SK-MEL-5 (cell line): ENCODE data around the gene SLC25A11. TPM values are rescaled to one million over a fixed set of nuclear protein-coding genes. Genes with fewer than 3 reads are reported as not detected.
A peak's percentile ranks its signal among the peaks of the same experiment; 100 is the strongest.

Experiments
- DNase-seq: peaks from one replicate; pipeline ENCODE4 v3.0.0-alpha.2; 2016; ENCODE audit warnings: low read depth, low spot score
- in situ Hi-C: cut with HindIII; loops from 2 replicates; pipeline ENCODE4 v1.10.0; 2016; ENCODE audit warnings: low sequenced_read_pairs, high pct_unique_total_duplicates, low pct_unique_long_range_greater_than_20kb
- total RNA-seq: library from RNA; depleted of rRNA; stranded (reverse); fragments of >200 nt; shearing (Covaris generic); gene quantifications from 2 replicates; pipeline ENCODE4 v1.2.3, GENCODE V29; 2014

SLC25A11 gene
- total RNA-seq, 1 experiment from 2014 or later, result 115 TPM

DNA sequence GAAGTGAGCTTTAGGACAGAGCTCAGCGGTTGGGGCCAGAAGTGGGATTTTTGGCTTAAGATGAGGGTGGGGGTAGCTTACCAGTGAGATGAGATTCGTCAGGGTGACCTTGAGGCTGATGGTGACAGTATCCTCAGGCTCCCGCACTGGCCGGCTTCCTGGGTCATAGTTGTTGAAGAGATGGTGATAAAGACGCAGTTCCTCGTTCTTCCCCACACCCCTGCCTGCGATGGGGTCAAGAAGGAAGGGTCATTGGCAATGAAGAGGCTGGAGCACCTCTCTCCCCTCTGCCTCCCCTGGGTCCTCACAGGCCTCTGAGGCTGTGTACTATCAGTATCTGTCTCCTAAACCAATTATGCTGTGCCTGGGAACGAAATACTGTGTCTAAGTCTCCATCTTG lies 37.3 kb downstream of the SLC25A11 start:
- no peak for DNase-seq
- in situ Hi-C loops, result no loop called here

DNA sequence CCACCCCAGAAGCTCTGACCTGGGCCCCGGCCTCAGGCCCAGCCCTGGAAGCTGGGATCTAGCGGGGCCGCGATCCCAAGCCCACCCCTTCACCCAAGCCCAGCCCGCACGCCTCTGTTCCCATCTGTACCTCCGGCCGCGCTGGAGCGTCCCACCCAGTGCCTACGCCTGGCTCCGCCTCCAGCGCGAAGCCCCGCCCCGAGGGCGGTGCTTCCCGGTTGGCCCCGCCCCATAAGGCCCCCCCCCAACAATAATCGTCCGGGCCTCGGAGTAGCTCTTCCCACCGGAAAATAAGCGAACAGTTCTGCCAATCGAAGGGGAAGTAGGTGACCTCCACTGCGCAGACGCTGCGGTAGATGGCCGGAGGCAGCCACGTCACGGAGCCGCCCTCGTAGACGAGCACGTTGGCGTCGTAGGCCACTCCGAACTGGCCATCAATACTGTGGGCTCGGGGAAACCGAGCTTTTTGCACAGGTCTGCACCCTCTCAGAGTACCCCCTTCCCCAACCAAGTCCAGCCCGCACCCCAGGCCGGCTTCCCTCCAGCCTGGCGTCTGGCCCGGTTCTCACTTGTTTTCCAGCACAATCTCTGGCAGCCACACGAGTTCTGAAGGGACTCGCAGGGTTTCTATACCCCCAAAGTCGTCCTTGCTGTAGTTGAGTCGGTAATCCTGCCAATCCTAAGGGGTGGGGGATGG lies 38.0 kb downstream of the SLC25A11 start:
- no peak for DNase-seq
- in situ Hi-C loops, result no loop called here

DNA sequence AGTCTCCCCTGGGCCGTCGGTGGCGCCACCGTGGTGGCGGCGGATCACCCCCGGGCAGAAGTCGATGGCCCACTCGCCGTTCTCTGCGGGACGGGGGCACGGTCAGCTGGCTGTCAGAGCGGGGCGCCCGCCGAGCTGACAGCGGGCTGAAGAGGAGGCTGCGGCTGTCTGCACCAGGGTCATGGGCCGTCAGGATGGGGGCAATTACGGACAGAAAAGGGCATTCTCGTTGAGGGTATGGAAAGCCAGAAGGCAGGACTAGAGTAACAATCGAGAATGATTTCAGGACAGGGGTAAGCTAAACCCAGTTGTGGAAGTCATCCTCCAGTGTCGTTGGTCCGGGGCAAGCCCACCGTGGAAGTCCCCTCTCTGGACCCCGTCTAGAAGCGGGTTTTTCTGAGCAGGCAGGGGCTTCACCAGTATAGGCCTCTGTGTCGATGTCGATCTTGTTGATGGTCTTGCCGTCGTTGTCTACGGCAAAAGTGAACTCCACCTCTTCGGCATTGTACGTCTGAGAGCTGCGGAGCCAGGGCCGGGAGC lies 38.7 kb downstream of the SLC25A11 start:
- in situ Hi-C loops, result no loop called here
- DNase-seq, result no peak

DNA sequence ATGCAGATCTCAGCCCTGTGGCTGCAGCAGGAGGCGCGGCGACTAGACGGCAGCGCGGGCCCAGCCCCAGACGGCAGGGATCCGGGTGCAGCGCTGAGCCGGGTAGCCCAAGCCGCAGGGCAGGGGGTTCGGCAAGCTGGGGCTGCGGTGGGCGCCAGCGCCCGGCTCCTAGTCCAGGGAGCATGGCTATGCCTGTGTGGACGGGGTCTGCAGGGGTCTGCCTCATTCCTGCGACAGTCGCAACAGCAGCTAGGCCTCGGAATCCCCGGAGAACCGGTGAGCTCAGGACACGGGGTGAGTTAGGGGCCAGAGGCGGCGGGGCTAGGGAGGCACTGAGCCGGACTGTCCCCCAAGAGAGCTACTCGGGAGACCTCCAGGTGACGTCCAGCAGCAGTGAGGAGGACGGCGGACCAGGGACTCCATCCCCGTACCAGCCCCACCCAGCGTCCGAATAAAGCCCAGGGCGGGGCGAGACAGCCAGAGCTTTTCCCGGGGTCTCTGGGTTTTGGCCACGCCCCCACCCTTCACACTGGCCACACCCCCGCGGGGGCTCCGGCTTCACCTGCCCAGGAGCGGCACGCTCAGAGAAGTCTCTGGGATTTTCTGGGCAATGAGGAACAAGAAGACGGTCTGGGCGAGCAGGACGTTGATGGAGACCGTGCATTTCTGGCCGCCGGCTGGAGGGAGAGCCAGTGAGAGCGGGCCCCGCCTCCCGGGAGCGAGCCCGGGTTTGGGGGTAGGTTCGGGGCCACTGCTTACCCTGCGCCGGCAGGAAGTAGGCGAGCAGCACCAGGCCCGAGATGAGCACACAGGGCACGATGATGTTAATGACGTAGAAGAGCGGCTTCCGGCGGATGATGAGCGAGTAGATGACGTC lies 39.4 kb downstream of the SLC25A11 start:
- in situ Hi-C loops, result no loop called here
- DNase-seq, result no peak

DNA sequence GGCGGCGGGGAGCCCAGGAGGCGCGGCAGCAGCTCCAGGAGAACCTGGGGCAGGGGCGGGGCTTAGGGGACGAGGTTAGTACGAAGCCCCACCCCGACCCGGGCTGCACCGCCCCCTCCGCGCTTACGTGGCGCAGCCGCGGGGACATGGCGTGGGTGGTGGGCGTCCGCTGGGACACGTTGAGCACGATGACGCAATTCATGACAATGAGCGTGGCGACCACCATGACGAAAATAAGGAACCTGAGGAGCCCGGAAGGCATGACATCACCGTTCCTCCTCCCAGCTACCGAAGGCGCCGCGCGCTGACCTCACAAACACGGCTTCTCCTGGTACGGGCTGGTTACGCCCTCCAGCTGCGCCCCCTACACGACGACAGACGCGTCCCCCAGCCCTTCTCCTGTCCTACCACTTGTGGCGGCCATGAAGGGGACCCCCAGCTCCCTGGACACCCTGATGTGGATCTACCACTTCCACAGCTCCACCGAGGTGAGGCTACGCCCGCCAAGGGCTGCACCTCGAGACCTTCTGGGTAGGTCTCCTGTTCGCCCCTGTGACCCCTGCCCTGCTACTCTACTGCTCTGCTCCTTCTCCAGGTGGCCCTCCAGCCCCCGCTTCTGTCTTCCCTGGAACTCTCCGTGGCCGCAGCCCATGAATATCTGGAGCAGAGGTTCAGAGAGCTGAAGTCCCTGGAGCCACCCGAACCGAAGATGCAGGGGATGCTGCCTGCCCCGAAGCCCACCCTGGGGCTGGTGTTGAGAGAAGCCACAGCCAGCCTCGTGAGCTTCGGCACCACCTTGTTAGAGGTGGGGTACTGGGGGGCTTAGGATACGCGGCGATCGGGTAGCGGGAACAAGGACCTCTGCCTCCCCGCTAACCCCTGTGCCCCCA lies 40.3 kb downstream of the SLC25A11 start, which contains the start of gene C17orf107:
Gene C17orf107, plus strand, starts transcription at position 196 of the 890 bp plus-strand sequence. Its CDS starts 227 bp downstream, at position 423.
- in situ Hi-C loops, result no loop called here
- no peak for DNase-seq

DNA sequence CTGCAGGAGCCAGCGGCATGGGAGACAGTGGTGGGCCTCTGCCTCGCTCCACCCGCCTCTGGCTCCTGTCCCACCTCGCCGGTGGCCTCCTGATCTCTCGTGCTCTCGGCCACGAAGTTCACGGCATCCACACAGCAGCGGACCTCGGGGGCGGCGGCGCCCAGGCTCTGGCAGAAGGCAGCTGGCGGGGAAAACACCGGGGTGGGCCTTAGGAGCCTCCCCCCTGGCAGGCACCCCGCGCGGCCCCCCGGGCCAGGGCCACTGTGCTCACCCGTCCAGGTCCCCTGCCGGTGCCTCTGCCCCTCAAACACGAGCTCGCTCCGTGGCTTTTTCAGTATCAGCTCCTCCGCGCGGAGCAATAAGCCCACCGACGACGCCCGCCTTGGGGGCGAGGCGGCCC lies 40.9 kb downstream of the SLC25A11 start:
- no peak for DNase-seq
- in situ Hi-C loops, result no loop called here

DNA sequence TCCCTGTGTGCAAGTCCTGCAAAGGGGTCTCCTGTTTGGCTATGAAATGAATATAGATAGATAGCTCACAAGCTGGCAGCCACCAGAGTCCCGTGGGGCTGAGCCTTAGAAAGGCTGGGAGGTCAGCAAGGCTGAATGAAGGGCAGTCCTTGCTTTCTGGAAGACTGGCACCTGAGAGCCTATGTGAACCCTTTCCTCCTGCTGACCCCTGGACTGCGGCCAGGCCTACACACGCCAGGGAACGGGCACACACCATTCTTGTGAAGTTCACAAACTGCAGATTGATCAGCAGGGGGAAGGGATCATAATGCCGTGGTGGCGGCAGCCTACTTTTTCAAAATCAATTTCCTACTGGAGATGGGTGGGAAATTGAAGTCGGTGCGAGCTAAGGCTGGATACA lies 41.5 kb downstream of the SLC25A11 start:
- in situ Hi-C loops, result no loop called here
- no peak for DNase-seq

DNA sequence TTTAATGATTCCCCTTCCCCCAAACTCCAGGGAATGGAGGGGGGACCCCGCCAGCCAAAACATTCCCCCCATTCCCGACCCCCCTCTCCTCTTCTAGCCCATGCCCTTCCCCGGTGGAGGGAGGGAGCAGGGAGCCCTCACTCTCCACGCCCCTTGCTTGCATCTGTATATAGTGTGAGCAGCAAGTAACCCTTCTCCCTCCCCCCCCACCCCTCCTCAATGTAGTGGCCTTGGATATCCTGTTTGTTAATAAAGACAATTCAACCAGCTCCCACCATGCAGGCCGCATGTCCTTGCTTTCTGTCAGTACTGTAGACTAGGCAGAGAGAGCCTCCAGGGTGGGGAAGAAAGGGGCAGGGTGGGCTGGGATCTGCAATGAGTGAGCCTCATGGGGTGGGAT lies 42.1 kb downstream of the SLC25A11 start:
- no peak for DNase-seq
- in situ Hi-C loops, result no loop called here

DNA sequence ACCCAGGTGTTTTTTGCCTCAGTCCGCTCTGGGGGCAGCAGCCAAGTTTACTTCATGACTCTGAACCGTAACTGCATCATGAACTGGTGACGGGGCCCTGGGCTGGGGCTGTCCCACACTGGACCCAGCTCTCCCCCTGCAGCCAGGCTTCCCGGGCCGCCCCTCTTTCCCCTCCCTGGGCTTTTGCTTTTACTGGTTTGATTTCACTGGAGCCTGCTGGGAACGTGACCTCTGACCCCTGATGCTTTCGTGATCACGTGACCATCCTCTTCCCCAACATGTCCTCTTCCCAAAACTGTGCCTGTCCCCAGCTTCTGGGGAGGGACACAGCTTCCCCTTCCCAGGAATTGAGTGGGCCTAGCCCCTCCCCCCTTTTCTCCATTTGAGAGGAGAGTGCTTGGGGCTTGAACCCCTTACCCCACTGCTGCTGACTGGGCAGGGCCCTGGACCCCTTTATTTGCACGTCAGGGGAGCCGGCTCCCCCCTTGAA lies 42.6 kb downstream of the SLC25A11 start:
- in situ Hi-C loops, result no loop called here
- no peak for DNase-seq

DNA sequence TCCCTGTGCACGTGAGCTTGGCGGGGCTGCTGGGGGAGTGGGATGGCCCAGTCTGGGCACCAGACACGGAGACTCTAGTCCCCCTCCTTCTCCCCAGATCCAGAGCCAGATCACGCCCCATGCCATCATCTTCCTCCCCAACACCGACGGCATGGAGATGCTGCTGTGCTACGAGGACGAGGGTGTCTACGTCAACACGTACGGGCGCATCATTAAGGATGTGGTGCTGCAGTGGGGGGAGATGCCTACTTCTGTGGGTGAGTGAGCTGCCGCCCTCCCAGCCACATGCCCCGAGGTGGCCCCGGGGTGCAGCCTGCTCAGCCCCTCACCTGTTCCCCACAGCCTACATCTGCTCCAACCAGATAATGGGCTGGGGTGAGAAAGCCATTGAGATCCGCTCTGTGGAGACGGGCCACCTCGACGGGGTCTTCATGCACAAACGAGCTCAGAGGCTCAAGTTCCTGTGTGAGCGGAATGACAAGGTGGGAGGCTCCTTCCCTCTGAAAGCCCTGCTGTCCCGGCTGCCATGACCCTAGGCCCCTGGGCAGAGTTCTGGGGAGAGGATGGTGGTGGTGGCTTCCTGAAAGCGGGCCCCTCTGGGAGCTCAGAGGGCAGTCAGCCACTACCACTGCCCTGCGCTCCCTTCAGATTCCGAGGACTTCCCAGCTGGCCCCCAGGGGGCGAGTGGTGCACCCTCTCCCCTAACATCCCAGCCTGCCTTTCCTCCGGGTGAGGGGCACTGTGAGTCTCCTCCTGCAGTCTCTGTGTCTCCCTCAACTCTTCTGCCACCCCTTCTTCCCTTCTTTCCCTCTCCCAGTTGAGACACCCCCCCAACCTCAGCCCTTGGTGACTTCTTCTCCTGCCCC lies 43.3 kb downstream of the SLC25A11 start:
- in situ Hi-C loops, result no loop called here
- DNase-seq, result no peak

DNA sequence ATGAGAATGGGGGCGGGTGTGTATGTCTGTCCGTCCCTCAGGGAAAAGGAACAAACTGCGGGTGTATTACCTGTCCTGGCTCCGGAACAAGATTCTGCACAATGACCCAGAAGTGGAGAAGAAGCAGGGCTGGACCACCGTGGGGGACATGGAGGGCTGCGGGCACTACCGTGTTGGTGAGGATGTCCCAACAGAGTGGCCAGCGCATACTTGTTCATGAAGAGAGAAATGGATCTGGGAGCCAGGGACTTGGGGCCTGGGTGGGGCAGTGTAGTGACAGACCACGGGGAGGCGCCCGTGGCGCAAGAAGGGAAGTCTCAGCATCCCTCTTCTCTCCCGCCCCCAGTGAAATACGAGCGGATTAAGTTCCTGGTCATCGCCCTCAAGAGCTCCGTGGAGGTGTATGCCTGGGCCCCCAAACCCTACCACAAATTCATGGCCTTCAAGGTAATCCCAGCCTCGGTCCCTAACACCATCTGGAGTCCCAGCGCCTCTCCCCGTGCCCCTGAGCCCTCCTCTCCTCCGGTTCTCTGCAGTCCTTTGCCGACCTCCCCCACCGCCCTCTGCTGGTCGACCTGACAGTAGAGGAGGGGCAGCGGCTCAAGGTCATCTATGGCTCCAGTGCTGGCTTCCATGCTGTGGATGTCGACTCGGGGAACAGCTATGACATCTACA lies 44.1 kb downstream of the SLC25A11 start:
- peak; percentile 72 for DNase-seq
- in situ Hi-C loops, result no loop called here

DNA sequence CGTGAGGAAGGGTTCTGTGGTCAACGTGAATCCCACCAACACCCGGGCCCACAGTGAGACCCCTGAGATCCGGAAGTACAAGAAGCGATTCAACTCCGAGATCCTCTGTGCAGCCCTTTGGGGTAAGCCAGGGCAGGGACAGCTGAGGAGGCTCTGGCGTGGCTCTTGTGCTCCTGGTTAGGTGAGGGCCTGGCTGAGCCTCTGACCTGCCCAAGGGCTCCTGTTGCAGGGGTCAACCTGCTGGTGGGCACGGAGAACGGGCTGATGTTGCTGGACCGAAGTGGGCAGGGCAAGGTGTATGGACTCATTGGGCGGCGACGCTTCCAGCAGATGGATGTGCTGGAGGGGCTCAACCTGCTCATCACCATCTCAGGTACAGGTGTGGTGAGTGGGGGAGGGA lies 44.7 kb downstream of the SLC25A11 start:
- DNase-seq, result no peak
- in situ Hi-C loops, result no loop called here

DNA sequence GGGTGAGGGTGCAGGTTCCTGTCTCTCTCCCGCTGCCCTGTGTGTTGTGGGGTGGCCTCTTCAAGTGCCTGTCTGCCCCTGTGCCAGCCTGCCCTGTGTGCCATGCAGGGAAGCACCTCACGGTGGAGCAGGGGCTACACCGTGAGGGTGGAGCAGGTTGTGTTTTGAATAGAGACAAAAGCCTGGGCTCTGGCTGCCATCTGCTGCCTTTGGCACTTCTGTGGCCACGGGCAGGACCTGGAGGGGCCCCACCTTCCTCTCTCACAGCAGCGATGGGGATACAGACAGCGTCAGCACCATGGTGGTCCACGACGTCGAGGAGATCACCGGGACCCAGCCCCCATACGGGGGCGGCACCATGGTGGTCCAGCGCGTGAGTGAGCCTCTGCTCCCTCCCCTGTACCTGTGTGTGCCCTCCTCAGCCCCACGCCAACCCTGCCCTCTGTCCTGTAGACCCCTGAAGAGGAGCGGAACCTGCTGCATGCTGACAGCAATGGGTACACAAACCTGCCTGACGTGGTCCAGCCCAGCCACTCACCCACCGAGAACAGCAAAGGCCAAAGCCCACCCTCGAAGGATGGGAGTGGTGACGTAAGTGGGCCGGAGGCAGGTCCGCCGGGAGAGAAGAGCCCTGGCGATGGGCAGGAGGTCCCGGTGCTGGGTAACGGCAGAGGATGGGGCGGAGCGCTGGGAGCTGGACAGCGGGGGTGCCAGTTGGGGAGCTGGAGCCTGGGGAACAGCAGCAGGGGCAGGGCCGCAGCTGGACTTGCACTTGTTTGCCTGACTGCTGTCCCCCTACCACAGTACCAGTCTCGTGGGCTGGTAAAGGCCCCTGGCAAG lies 45.9 kb downstream of the SLC25A11 start:
- no peak for DNase-seq
- in situ Hi-C loops, result no loop called here

DNA sequence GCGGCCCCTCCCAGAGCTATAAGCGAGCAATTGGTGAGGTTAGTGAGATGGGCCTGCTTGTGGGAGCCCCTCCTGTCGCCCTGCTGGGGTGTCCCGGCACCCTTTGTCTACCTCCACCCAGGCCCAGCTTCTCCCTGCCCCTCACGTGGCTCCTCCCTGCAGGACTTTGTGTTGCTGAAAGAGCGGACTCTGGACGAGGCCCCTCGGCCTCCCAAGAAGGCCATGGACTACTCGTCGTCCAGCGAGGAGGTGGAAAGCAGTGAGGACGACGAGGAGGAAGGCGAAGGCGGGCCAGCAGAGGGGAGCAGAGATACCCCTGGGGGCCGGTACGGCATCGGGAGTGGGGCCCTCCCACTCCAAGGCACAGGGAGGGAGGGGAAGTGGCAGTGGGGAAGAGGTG lies 46.6 kb downstream of the SLC25A11 start:
- DNase-seq, result no peak
- in situ Hi-C loops, result no loop called here

DNA sequence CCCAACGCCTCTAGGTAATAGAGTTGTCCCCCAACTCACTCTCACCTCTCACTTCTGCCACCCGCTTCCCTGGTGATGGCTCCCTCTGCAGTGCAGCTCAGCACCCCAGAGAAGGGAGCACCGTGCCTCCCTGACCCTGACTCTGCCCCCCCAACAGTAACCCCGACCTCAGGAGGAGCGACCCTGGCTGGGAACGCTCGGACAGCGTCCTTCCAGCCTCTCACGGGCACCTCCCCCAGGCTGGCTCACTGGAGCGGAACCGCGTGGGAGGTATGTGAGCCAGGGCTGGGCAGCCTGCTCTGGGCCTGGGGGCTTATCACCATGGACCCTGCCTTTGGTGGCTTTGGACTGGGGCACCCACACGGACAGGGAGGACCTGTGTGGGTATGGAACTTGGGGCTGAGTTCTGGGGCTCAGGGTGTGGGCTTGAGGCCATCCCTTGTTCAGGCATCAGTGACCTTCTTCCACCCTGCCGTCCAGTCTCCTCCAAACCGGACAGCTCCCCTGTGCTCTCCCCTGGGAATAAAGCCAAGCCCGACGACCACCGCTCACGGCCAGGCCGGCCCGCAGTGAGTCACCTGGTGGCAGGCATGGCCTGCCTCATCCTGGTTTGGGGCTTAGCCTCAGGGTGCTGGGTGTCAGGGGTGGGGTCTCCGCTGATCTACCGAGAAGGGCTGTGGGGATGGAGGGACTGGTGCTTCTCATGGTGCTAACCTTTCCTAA lies 47.2 kb downstream of the SLC25A11 start:
- in situ Hi-C loops, result no loop called here
- no peak for DNase-seq
